Measurements from ENCODE around the gene KCNV2.

Gene KCNV2

DNA sequence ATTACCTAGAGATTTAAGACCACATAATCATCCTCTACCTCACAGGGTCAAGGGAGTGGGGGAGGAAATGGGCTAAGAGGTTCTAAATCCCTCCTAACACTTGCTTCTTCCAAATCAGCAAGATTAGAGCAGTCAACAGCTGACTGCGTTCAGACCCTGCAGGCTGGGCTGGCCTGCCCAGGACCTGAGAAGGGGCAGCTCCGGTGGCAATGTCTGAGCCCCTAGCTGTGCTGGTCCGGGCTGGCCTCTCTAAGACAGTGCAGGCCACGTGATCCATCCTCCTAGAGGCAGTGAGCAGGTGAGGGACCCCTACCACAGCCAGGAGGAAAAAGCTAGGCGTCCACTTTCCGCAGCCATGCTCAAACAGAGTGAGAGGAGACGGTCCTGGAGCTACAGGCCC is at the start of gene KCNV2:
Gene KCNV2, plus strand, starts transcription at position 126 of the 400 bp plus-strand sequence. Its CDS starts 230 bp downstream, at position 356.
- no peak within 1 kb of the TSS for H3K27ac Mint-ChIP-seq
- ATAC-seq (no peak), DNase-seq (no peak)
- H3K36me3 Mint-ChIP-seq (ENCODE audit: low read depth) = peaks cover 40% of the 10 kb centered on the region
- peaks cover 14% of the 10 kb centered on the region for H3K9me3 Mint-ChIP-seq
- no peaks in the 10 kb centered on the region for H3K4me1 Mint-ChIP-seq
- no peaks in the 10 kb centered on the region for H3K27me3 Mint-ChIP-seq
- H3K4me3 Mint-ChIP-seq = no peak within 1 kb of the TSS

DNA sequence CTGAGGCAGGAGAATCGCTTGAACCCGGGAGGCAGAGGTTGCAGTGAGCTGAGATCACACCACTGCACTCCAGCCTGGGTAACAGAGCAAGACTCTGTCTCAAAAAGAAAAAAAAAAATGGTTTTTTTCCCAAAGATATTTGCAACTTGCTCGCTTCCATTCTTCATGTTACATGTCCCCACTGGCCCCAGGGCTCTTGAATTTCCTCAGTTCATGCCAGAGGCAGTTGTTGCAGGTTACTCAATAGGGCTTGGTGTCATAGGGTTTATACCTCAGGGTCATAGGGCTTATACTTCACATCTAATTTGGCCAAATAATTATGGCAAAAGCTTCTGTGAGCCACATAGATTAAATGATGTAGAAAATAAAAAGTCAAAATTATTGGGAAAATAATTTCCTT is 44.1 kb upstream of the KCNV2 start:
- Mint-ChIP-seq H3K27me3 (no peaks in the 10 kb centered on the region), H3K4me1 (peaks cover 5% of the 10 kb centered on the region), H3K27ac (no peak overlapping the region), H3K36me3 (ENCODE audit: low read depth) (no peaks in the 10 kb centered on the region), H3K9me3 (no peaks in the 10 kb centered on the region), H3K4me3 (no peak overlapping the region)
- no peak for DNase-seq
- ATAC-seq = no peak

DNA sequence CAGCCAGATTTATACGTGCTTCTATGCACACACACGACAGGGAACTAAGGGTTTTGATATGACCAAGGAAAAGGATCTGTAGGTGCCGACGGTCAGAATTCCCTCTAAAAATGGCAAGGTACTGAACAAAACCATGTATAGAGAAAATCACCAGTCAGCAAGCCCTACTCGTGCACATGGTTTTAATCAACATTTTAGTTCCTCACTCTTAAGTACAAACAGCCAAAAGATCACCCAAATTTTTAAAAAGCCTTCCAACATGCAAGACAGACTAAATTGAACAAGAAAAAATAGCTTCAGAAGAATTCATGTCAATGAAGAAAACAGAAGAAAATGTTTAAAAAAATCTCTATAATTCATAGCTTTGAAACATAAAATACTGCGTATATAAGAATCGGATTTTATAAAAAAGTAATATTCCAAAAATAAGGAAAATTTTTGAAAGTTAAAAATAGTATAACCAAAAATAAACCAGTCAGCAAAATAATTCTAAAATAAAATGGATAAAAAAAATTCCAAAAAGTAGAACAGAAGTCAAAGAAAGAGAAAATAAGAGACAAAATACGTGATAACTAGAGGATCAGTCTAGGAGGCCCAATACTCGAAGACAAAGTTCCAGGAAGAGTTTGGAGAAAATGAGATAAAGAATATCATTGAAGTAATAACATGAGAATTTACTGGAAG is 43.0 kb upstream of the KCNV2 start:
- no peak overlapping the region for H3K27ac Mint-ChIP-seq
- H3K4me3 Mint-ChIP-seq = no peak overlapping the region
- ATAC-seq = no peak
- H3K9me3 Mint-ChIP-seq = no peaks in the 10 kb centered on the region
- DNase-seq = no peak
- H3K36me3 Mint-ChIP-seq (ENCODE audit: low read depth) = no peaks in the 10 kb centered on the region
- H3K4me1 Mint-ChIP-seq = peaks cover 5% of the 10 kb centered on the region
- H3K27me3 Mint-ChIP-seq = no peaks in the 10 kb centered on the region

DNA sequence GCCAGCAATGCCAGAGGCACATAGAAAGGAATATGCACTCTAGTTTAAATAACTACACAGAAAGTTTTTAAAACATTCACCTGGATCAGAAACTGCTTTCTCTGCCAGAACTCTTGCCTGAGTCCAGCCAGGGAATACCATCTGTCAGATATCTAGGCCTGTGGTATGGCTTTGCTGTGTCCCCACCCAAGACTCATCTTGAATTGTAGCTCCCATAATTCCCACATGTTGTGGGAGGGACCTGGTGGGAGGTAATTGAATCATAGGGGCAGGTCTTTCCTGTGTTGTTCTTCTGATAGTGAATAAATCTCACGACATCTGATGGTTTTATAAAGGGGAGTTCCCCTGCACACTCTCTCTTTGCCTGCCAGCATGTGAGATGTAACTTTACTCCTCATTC is 41.5 kb upstream of the KCNV2 start:
- peaks cover 4% of the 10 kb centered on the region for H3K9me3 Mint-ChIP-seq
- H3K4me1 Mint-ChIP-seq = peaks cover 5% of the 10 kb centered on the region
- ATAC-seq (no peak), DNase-seq (no peak)
- no peaks in the 10 kb centered on the region for H3K36me3 Mint-ChIP-seq (ENCODE audit: low read depth)
- no peaks in the 10 kb centered on the region for H3K27me3 Mint-ChIP-seq
- H3K27ac Mint-ChIP-seq = no peak overlapping the region
- H3K4me3 Mint-ChIP-seq = no peak overlapping the region

DNA sequence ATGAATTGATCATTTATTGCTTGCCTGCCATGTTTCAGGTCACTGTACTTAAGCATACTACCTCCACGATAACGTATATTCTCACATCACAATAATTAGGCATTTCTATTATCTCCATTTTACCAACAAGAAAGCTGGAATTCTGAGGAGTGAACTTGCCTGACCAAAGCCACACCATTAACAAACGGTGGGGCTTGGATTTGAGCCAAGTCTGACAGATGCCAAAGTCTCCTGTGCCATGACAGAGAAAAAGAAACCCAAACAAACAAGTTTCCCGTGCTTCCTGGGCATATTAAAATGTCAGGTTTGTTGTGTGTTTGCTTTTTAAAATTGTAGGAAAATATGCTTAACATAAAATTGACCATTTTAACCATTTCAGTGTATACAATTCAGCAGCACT is 40.8 kb upstream of the KCNV2 start:
- H3K9me3 Mint-ChIP-seq = peaks cover 4% of the 10 kb centered on the region
- H3K4me1 Mint-ChIP-seq = peaks cover 5% of the 10 kb centered on the region
- no peak overlapping the region for H3K4me3 Mint-ChIP-seq
- H3K36me3 Mint-ChIP-seq (ENCODE audit: low read depth) = no peaks in the 10 kb centered on the region
- no peak for DNase-seq
- H3K27me3 Mint-ChIP-seq = no peaks in the 10 kb centered on the region
- ATAC-seq = no peak
- H3K27ac Mint-ChIP-seq = no peak overlapping the region

DNA sequence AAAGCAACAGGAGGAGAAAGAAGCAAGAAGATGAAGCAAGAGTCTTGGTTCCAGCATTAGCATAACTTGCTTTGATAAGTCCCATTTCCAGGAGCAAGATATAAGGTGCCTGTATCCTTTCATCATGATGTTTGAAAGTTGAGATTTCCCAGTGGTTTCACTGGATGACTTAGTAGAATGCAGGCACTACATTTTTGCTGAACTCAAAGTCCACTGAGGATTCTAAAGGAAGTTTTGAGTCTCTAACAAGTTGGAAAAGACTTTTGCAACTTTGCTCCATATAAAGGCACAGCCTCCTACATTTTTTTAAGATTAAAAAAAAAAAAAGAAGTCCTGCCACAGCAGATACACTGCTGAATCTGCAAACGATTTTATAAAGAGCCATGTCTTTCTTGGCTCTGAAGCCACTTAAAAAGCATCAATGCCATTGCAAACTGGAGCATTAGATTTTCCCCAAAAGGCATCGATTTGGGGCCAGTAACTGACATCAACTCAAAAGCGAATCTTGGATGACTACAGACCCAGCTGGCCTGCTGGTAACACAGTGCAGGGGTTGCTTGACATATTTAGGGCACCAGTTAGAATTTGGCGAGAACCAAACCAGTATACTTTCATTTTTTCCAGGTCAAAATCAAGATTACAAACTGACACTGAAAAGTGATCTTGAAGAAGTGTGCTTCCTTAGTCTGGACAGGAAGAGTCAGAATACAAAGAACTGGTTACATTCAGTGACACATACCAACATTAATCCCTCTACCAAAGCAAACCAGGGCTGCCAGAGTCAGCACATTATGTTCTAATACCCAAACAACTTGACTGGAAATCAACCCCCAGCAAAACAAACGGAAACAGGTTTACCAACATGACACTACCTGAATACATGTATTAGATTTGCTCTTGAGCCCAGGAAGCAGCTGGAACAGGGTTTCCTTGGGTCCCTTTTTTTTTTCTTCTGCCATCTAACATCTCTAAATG is 39.1 kb upstream of the KCNV2 start:
- DNase-seq = no peak
- Mint-ChIP-seq H3K4me1 (peaks cover 5% of the 10 kb centered on the region), H3K9me3 (peaks cover 4% of the 10 kb centered on the region), H3K36me3 (ENCODE audit: low read depth) (no peaks in the 10 kb centered on the region), H3K4me3 (no peak overlapping the region), H3K27me3 (no peaks in the 10 kb centered on the region), H3K27ac (no peak overlapping the region)
- ATAC-seq = no peak

DNA sequence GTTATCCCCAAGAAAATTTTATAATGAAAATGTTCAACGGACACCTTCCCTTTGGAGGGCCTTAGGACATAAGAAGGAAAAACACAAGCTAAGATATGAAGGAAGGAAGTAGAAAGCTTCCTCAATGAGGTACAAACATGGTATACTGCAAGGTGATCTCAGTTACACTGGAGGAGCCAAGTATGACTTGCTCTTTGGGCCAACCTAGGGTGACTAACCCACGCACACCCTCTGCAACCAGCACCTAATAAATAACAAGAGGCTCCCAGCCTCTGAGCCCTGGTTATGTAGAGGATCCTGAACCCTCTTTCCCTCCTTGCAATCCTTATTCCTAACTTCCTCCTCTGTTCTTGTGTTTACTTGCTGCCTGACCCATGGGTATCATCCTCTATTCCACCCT is 38.3 kb upstream of the KCNV2 start:
- Mint-ChIP-seq H3K27ac (no peak overlapping the region), H3K9me3 (peaks cover 4% of the 10 kb centered on the region), H3K4me3 (no peak overlapping the region), H3K36me3 (ENCODE audit: low read depth) (no peaks in the 10 kb centered on the region), H3K27me3 (no peaks in the 10 kb centered on the region), H3K4me1 (peaks cover 5% of the 10 kb centered on the region)
- no peak for DNase-seq
- no peak for ATAC-seq

DNA sequence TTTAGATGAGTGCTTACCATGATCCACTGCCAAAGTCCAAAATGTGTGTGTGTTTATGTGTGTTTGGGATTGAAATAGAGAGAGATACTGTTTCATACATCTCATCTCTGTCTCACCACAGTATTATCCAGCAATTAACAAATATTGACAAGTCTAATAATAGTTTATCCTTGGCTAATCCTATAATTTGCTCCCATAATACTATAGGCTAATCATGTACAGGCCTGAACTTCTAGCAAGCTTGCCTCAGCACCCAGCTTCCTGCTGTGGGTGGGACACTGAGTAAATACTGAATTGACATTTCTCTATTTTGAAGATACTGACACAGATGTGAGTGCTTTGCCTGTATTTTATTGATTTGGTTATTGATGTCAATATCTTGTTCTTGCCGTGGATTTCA is 35.3 kb upstream of the KCNV2 start:
- H3K27ac Mint-ChIP-seq = no peak overlapping the region
- no peak overlapping the region for H3K4me3 Mint-ChIP-seq
- no peaks in the 10 kb centered on the region for H3K36me3 Mint-ChIP-seq (ENCODE audit: low read depth)
- no peaks in the 10 kb centered on the region for H3K27me3 Mint-ChIP-seq
- ATAC-seq = no peak
- no peaks in the 10 kb centered on the region for H3K4me1 Mint-ChIP-seq
- H3K9me3 Mint-ChIP-seq = peaks cover 4% of the 10 kb centered on the region
- DNase-seq = no peak

DNA sequence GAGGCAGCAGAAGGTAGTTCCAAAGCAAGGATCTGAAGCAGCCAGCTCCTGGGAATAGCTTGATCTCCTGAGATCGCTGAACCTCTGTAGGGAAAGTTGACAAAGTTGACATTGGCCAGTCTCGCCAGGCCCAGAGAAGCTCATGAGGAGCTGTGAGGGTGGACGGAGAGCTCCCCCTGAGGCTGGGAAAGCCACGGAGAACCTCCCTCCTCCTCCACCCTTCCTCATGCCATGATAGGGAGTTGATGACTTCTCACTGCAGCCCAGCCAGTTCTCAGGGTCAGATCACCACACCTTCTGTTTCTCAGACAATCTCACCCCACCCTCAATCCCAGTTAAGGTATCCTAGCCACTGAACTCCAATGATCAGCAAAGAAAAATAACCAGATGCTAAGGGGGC is 30.4 kb upstream of the KCNV2 start:
- ATAC-seq = no peak
- peaks cover 4% of the 10 kb centered on the region for H3K36me3 Mint-ChIP-seq (ENCODE audit: low read depth)
- H3K4me1 Mint-ChIP-seq = no peaks in the 10 kb centered on the region
- no peaks in the 10 kb centered on the region for H3K27me3 Mint-ChIP-seq
- H3K4me3 Mint-ChIP-seq = no peak overlapping the region
- no peaks in the 10 kb centered on the region for H3K9me3 Mint-ChIP-seq
- no peak for DNase-seq
- H3K27ac Mint-ChIP-seq = no peak overlapping the region

DNA sequence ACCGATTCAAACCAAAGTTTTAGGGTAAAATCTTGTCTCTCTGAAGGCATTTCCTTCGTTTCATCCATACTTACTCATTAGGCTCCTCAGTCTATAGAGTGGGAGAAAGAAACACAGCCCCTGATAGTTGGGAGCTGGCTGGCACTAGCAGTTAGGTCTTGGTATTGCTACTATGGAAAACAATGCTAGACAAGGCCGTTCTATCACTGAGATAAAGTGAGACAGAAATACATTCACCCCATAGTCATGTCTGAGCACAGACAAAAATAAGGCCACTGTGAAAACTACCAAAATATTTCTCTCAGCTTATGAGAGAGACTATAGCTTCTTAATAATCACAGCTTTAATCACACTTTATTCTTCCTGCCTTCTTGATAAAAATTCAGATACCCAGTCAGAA is 28.7 kb upstream of the KCNV2 start:
- Mint-ChIP-seq H3K4me1 (no peaks in the 10 kb centered on the region), H3K9me3 (no peaks in the 10 kb centered on the region)

DNA sequence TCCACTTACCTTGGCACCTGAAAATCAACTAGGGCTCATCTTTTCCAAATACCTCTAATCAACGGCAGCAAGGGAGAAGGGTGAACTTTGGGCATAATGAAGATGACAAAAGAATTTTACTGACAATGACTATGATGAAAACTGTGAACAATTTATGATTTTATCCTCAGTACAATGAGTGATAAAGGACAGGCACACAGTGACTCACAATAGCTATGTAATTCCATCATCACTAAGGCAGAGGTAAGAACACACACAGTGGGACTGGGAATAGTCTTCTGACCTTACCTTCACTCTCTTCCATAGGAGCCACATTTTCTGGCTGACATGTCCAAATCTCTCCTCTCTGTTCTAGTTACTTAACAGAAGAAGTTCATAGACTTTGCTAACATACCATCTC is 26.1 kb upstream of the KCNV2 start:
- Mint-ChIP-seq H3K27me3 (no peaks in the 10 kb centered on the region), H3K36me3 (ENCODE audit: low read depth) (peaks cover 4% of the 10 kb centered on the region), H3K4me1 (no peaks in the 10 kb centered on the region), H3K4me3 (no peak overlapping the region), H3K27ac (no peak overlapping the region), H3K9me3 (no peaks in the 10 kb centered on the region)
- DNase-seq (no peak), ATAC-seq (no peak)

More for the DNA sequence above, 28.7 kb upstream of the KCNV2 start:
- H3K4me3 Mint-ChIP-seq = no peak overlapping the region
- H3K27ac Mint-ChIP-seq = no peak overlapping the region
- H3K36me3 Mint-ChIP-seq (ENCODE audit: low read depth) = peaks cover 4% of the 10 kb centered on the region
- H3K27me3 Mint-ChIP-seq = no peaks in the 10 kb centered on the region
- DNase-seq (no peak), ATAC-seq (no peak)

DNA sequence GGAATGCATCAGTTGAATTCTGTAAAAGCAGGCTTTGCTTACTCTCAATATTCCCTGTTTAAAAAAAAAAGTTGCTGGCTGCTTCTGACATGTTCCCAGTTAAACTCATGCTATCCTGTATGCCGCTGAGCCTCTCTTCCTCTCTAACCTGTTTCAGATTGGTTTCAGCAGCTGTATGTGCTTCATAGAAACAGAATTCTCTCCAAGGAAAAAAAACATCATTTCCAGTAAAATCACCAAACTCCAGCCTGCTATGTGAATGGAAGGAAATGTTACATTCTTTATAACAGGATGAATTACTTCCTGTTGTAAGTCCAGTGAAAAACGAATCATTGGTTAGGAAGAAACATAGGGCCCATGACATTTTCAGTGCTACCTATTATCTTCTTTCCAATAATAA is 25.7 kb upstream of the KCNV2 start:
- Mint-ChIP-seq H3K27ac (no peak overlapping the region), H3K4me1 (no peaks in the 10 kb centered on the region), H3K36me3 (ENCODE audit: low read depth) (peaks cover 4% of the 10 kb centered on the region), H3K27me3 (no peaks in the 10 kb centered on the region), H3K4me3 (no peak overlapping the region), H3K9me3 (no peaks in the 10 kb centered on the region)
- DNase-seq (no peak), ATAC-seq (no peak)

DNA sequence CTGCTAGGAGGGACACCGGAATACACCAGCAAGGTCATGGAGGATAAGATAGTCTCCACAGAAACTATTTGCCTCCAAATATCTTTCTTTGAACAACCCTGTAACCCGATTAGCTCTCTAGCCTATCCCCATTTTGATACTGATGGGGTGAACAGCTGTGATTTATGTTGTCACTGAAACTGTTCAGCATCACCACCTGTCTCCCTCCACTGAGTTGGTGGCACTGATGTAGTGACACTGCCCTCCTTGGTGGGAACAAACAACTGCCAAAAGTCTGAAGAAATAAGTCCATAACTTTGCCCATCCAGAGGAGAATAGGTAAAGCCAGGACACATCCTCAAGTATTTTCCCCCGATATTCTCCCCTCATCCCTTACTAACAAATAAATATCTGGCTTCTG is 24.3 kb upstream of the KCNV2 start:
- Mint-ChIP-seq H3K27ac (no peak overlapping the region), H3K27me3 (no peaks in the 10 kb centered on the region), H3K9me3 (no peaks in the 10 kb centered on the region), H3K36me3 (ENCODE audit: low read depth) (peaks cover 4% of the 10 kb centered on the region), H3K4me3 (no peak overlapping the region), H3K4me1 (no peaks in the 10 kb centered on the region)
- DNase-seq = no peak
- no peak for ATAC-seq

DNA sequence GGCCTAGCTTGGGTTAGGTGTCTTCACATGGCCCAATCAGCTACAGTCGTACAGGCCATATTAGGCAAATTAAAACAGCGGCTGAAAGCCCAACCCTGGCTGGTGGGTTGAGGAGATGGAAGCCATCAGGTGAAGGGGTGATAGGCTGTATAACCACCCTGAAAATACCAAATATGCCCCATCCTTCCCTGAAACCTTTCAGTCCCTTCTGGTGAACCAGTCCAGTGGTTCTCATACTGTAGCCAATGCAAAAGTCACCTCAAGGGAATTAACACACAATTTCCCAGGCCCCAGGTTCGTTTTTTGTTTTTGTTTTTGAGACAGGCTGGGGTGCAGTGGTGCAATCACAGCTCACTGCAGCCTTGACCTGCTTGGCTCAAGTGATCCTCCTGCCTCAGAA is 19.8 kb upstream of the KCNV2 start:
- no peak for ATAC-seq
- H3K36me3 Mint-ChIP-seq (ENCODE audit: low read depth) = peaks cover 8% of the 10 kb centered on the region

DNA sequence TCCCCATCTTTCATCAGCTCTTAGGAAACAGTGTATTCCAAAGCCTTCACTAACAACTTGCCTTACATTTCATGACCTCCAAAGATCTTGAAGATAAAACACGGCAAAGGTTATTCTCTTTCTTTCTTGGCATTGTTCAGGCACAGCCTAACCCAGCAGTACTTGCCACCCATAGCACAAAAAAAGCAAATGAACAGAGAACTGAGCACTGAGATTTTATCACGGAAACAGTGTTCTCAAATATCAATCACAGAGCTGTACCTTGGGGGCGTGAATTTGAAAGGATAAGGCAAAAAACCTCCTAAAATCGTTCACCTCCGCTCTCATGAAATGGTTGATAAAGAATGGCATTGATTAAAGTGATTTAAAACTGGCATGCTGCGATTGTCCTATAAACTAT is 16.9 kb upstream of the KCNV2 start:
- H3K36me3 Mint-ChIP-seq (ENCODE audit: low read depth) = peaks cover 8% of the 10 kb centered on the region
- H3K27ac Mint-ChIP-seq = no peak overlapping the region
- ATAC-seq = no peak
- no peak for DNase-seq
- no peaks in the 10 kb centered on the region for H3K4me1 Mint-ChIP-seq
- no peak overlapping the region for H3K4me3 Mint-ChIP-seq
- no peaks in the 10 kb centered on the region for H3K9me3 Mint-ChIP-seq
- no peaks in the 10 kb centered on the region for H3K27me3 Mint-ChIP-seq

More for the DNA sequence above, 19.8 kb upstream of the KCNV2 start:
- no peak for DNase-seq
- Mint-ChIP-seq H3K4me1 (no peaks in the 10 kb centered on the region), H3K27ac (no peak overlapping the region), H3K27me3 (no peaks in the 10 kb centered on the region), H3K9me3 (no peaks in the 10 kb centered on the region), H3K4me3 (no peak overlapping the region)

Data from activated naive CD8-positive, alpha-beta T cell treated with anti-CD3 and anti-CD28 coated beads, Interleukin-2, amount 50 U/mL, for 24 hours (primary cell).